Peyer's patch (tissue), 4 donors: ENCODE results near the gene FLT1. TPM values are rescaled to one million over a fixed set of nuclear protein-coding genes. Genes with fewer than 3 reads are reported as not detected.

Experiments used
- DNase-seq, 3 donors: peaks; one replicate each; pipeline ENCODE4 v3.0.0-alpha.2; 2017 to 2019
- H3K27ac ChIP-seq, 4 donors: fragments of 200-600 bp; sonication (generic); one replicate each; pipeline ENCODE4 v1.5.1; 2016 to 2019
- H3K27me3 ChIP-seq, 2 donors: fragments of 200-600 bp; sonication (generic); one replicate each; pipeline ENCODE4 v1.5.1; 2019
- H3K36me3 ChIP-seq, 3 donors: fragments of 200-600 bp; sonication (generic); one replicate each; pipeline ENCODE4 v1.5.1; 2016 to 2019
- H3K4me1 ChIP-seq, 4 donors: fragments of 200-600 bp; sonication (generic); one replicate each; pipeline ENCODE4 v1.5.1; 2016 to 2019
- H3K4me3 ChIP-seq, 4 donors: fragments of 200-600 bp; sonication (generic); 1 replicate in 3 of 4; 2 replicates in 1 of 4; pipeline ENCODE4 v1.5.1; 2016 to 2019; ENCODE audit warnings: mild to moderate bottlenecking in 1 of 4
- H3K9me3 ChIP-seq, 4 donors: fragments of 200-600 bp; sonication (generic); one replicate each; pipeline ENCODE4 v1.5.1; 2016 to 2019; ENCODE audit warnings: mild to moderate bottlenecking in 1 of 4
- POLR2A ChIP-seq, 2 donors: fragments of 450-650 bp; IDR thresholded peaks; one replicate each; pipeline ENCODE4 v1.5.1; 2017; ENCODE audit warnings: antibody characterized with exemption in 2 of 2, mild to moderate bottlenecking in 2 of 2, moderate library complexity in 2 of 2
- total RNA-seq, 4 donors: library from RNA; depleted of rRNA; stranded (reverse); fragments of >200 nt; gene quantifications; one replicate each; pipeline ENCODE4 v1.1.0, GENCODE V29; 2016
- TF ChIP-seq, protein P1 (sequence below), 6 experiments: fragments of 450-650 bp in 4 of 6; fragments of 200-600 bp in 2 of 6; sonication (generic) in 1 of 6; IDR thresholded peaks; one replicate each; pipeline ENCODE4 v1.5.1; 2017 to 2019; ENCODE audit warnings: antibody characterized with exemption in 6 of 6, mild to moderate bottlenecking in 3 of 6, moderate library complexity in 1 of 6

Gene FLT1
- total RNA-seq, 4 donors from 2014 or later = 3.0 to 14.0 (median 3.9) TPM

DNA sequence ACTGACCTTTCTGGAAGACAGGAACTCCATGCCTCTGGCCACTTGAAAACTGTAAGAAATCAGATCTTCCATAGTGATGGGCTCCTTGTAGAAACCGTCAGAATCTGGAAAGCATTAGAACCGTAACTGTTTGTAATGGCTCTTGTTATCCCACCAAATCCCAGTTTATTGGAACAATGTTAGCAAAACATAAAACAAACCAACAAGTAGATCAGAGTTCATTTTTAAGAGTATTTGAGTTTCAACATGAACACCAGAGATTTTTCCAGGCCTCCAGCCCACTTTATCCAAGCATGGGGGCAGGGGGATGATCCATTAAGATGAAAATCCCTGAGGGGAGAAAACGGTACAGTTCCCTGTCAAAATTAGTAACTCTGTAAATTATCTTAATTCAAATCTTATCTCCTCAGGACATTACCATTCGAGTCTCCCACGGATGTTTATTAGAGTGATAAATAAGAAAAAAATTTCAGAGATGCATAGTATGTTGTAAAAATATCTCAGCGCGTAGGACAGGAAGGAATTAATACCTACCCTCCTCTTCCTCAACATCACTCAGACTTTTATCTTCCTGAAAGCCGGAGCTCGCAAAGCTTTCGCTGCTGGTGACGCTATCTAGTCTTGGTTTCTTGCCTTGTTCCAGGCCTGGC, 172.5 kb downstream of the FLT1 start:
- Histone ChIP-seq H3K9me3 (no peaks in the 10 kb centered on the region), H3K27me3 (no peaks in the 10 kb centered on the region), H3K4me3 (no peak overlapping the region), H3K4me1 (no peaks in the 10 kb centered on the region), H3K36me3 (no peaks in the 10 kb centered on the region), H3K27ac (no peak overlapping the region)
- no peak for DNase-seq
- TF ChIP-seq, protein P1, sequence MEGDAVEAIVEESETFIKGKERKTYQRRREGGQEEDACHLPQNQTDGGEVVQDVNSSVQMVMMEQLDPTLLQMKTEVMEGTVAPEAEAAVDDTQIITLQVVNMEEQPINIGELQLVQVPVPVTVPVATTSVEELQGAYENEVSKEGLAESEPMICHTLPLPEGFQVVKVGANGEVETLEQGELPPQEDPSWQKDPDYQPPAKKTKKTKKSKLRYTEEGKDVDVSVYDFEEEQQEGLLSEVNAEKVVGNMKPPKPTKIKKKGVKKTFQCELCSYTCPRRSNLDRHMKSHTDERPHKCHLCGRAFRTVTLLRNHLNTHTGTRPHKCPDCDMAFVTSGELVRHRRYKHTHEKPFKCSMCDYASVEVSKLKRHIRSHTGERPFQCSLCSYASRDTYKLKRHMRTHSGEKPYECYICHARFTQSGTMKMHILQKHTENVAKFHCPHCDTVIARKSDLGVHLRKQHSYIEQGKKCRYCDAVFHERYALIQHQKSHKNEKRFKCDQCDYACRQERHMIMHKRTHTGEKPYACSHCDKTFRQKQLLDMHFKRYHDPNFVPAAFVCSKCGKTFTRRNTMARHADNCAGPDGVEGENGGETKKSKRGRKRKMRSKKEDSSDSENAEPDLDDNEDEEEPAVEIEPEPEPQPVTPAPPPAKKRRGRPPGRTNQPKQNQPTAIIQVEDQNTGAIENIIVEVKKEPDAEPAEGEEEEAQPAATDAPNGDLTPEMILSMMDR (IDR thresholded peaks at IDR 0.05) = no peak
- no peak for TF ChIP-seq POLR2A (IDR thresholded peaks at IDR 0.05)

- Histone ChIP-seq H3K4me1 (no peaks in the 10 kb centered on the region), H3K27ac (no peak overlapping the region), H3K9me3 (no peaks in the 10 kb centered on the region), H3K4me3 (no peak overlapping the region), H3K27me3 (no peaks in the 10 kb centered on the region), H3K36me3 (no peaks in the 10 kb centered on the region)
- DNase-seq = no peak
- TF ChIP-seq, protein P1 (IDR thresholded peaks at IDR 0.05) = no peak
- TF ChIP-seq POLR2A (IDR thresholded peaks at IDR 0.05) = no peak
These were observed 173.2 kb downstream of the FLT1 start for GRCh38 chr13:28321756-28322155.

GRCh38 chr13:28320884-28321574, 173.9 kb downstream of the FLT1 start:
- Histone ChIP-seq H3K36me3 (no peaks in the 10 kb centered on the region), H3K27ac (no peak overlapping the region), H3K4me1 (no peaks in the 10 kb centered on the region), H3K4me3 (no peak overlapping the region), H3K9me3 (no peaks in the 10 kb centered on the region), H3K27me3 (no peaks in the 10 kb centered on the region)
- no peak for DNase-seq
- TF ChIP-seq POLR2A (IDR thresholded peaks at IDR 0.05) = no peak
- TF ChIP-seq, protein P1 (IDR thresholded peaks at IDR 0.05) = no peak

DNA sequence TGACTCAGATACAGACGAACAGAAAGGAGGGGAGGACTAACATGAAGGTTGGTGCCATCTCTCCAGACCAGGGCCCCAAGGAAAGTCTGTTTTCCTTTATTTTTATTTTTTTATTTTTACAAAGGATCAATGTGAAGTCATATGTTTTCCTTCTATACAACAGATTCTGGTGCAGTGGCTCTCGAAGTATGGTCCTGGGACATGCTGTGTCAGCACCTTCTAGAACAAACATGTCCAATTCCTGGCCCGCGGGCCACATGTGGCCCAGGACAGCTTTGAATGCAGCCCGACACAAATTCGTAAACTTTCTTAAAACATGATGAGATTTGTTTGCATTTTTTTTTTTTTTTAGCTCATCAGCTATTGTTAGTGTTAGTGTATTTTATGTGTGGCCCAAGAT, 174.7 kb downstream of the FLT1 start:
- DNase-seq = no peak
- TF ChIP-seq POLR2A (IDR thresholded peaks at IDR 0.05) = no peak
- TF ChIP-seq, protein P1 (IDR thresholded peaks at IDR 0.05) = no peak

DNA sequence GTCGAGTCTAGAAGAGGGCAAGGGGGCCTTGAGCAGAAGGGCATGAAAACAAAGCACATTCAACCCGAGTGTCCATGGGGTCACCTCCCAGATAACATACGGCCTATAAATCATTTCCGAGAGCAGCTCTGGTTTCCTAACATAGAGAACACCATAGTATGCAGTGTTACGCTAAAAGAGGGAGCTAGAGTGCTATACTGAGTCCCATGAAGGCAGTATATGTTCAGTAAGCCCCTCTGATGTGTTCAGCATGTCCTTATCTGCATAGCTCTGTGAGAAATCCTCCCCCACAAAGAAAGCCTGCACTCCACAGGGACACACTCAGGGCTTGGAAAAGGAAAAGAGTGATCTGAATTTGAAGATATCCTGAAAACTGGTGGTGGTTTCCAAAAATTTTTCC, 175.4 kb downstream of the FLT1 start:
- H3K27ac ChIP-seq = no peak overlapping the region
- H3K4me3 ChIP-seq = no peak overlapping the region
- TF ChIP-seq, protein P1 (IDR thresholded peaks at IDR 0.05) = no peak
- TF ChIP-seq POLR2A (IDR thresholded peaks at IDR 0.05) = no peak
- H3K27me3 ChIP-seq = no peaks in the 10 kb centered on the region
- no peaks in the 10 kb centered on the region for H3K36me3 ChIP-seq
- no peak for DNase-seq
- no peaks in the 10 kb centered on the region for H3K9me3 ChIP-seq
- H3K4me1 ChIP-seq = no peaks in the 10 kb centered on the region

More for the DNA sequence above, 174.7 kb downstream of the FLT1 start:
- H3K4me3 ChIP-seq = no peak overlapping the region
- no peak overlapping the region for H3K27ac ChIP-seq
- H3K9me3 ChIP-seq = no peaks in the 10 kb centered on the region
- no peaks in the 10 kb centered on the region for H3K27me3 ChIP-seq
- H3K36me3 ChIP-seq = no peaks in the 10 kb centered on the region
- H3K4me1 ChIP-seq = no peaks in the 10 kb centered on the region
